GM10266 (cell line): Measurements from ENCODE around the gene FLAD1.

ENCODE experiments used
- DNase-seq: peaks from one replicate; pipeline ENCODE4 v3.0.0; 2012; ENCODE audit errors: extremely low spot score
- CTCF ChIP-seq: IDR thresholded peaks from 2 replicates; pipeline ENCODE4 v1.5.1; 2012; ENCODE audit warnings: mild to moderate bottlenecking, low read depth; ENCODE audit not compliant: control insufficient read depth, insufficient read depth; ENCODE audit errors: missing control alignments

The FLAD1 gene

GRCh38 chr1:155034318-155035208, 51.4 kb downstream of the FLAD1 start:
- TF ChIP-seq CTCF, result no peak
- DNase-seq, result no peak

- TF ChIP-seq CTCF, result no peak
- no peak for DNase-seq
Observed at GRCh38 chr1:155035936-155036335, 52.8 kb downstream of the FLAD1 start.

- no peak for TF ChIP-seq CTCF
- no peak for DNase-seq
Observed at GRCh38 chr1:155037043-155037442, 53.9 kb downstream of the FLAD1 start.

- no peak for TF ChIP-seq CTCF
- DNase-seq, result no peak
Observed at GRCh38 chr1:155037851-155038441, 54.8 kb downstream of the FLAD1 start.

- TF ChIP-seq CTCF, result no peak
Observed at GRCh38 chr1:155038602-155039307, 55.6 kb downstream of the FLAD1 start.

GRCh38 chr1:155039308-155039669, 56.1 kb downstream of the FLAD1 start:
- no peak for DNase-seq
- TF ChIP-seq CTCF, result no peak

More at GRCh38 chr1:155038602-155039307, 55.6 kb downstream of the FLAD1 start:
- no peak for DNase-seq
